ENCODE data around the gene PODN.

The PODN gene

DNA sequence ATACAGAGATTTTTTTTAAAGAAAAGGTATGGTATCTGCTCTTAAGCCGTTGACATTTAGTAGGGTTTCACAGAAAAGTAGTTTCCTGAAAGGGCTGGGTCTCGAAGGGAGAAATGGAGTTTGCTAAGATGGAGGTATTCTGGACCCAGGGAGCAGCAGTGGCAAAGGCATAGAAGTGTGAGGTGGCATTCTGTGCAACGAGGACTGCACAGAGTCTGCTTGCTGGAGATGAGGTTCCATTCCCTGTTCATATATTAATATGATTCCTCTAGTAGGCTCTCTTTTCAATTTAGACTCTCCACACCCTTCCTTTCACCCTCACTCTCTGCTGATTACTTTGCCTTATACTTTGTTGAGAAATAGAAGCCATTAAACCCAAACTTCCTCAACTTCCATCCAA lies 38.5 kb upstream of the PODN start:
- POLR2A ChIA-PET: no interaction called here
- H3K4me3 ChIP-seq (ENCODE audit: control insufficient read depth in 1 of 7, extremely low read depth in 1 of 7, insufficient read depth in 4 of 7, low read depth in 2 of 7, low read length in 6 of 7): no peak overlapping the region
- CTCF ChIA-PET: no interaction called here
- no peak overlapping the region for H3K27ac ChIP-seq (ENCODE audit: insufficient read depth in 1 of 2, low read depth in 1 of 2, low read length in 2 of 2, poor library complexity in 1 of 2, severe bottlenecking in 2 of 2)
- H3K36me3 ChIP-seq (ENCODE audit: control insufficient read depth in 4 of 4, insufficient read depth in 4 of 4, low read length in 3 of 4): peaks cover 0 to 4% (median 3%) of the 10 kb centered on the region in 4 experiments
- no peak for DNase-seq
- 100% methylated on average over 2 of the region's 3 CpGs for WGBS (ENCODE audit: insufficient coverage)
- H3K9me3 ChIP-seq (ENCODE audit: control extremely low read depth in 1 of 5, control insufficient read depth in 4 of 5, insufficient read depth in 2 of 5, low read depth in 1 of 5, low read length in 4 of 5): no peaks in the 10 kb centered on the region
- no peaks in the 10 kb centered on the region for H3K27me3 ChIP-seq (replicated peaks in 2 of 5; ENCODE audit: control insufficient read depth in 4 of 5, insufficient read depth in 5 of 5, low read length in 4 of 5)
- H3K4me1 ChIP-seq (ENCODE audit: control extremely low read depth in 1 of 4, control insufficient read depth in 4 of 4, insufficient read depth in 4 of 4, low read length in 3 of 4): no peaks in the 10 kb centered on the region

DNA sequence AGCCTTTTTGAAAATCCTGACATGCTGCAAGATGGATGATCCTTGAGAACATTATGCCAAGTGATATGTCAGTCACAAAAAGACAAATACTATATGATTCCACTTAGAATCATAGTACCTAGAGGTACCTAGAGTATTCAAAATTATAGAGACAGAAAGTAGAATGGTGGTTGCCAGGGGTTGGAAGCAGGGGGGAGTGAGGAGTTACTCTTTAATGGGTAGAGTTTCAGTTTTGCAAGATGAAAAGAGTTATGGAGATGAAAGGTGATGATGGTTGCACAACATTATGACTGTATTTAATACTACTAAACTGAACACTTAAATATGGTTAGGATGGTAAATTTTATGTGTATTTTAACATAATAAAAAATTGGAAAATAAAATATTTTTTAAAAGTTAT lies 37.9 kb upstream of the PODN start:
- Histone ChIP-seq H3K27me3 (replicated peaks in 2 of 5; ENCODE audit: control insufficient read depth in 4 of 5, insufficient read depth in 5 of 5, low read length in 4 of 5) (no peaks in the 10 kb centered on the region), H3K4me1 (ENCODE audit: control extremely low read depth in 1 of 4, control insufficient read depth in 4 of 4, insufficient read depth in 4 of 4, low read length in 3 of 4) (no peaks in the 10 kb centered on the region), H3K36me3 (ENCODE audit: control insufficient read depth in 4 of 4, insufficient read depth in 4 of 4, low read length in 3 of 4) (peaks cover 0 to 4% (median 2%) of the 10 kb centered on the region in 4 experiments), H3K4me3 (ENCODE audit: control insufficient read depth in 1 of 7, extremely low read depth in 1 of 7, insufficient read depth in 4 of 7, low read depth in 2 of 7, low read length in 6 of 7) (no peak overlapping the region), H3K27ac (ENCODE audit: insufficient read depth in 1 of 2, low read depth in 1 of 2, low read length in 2 of 2, poor library complexity in 1 of 2, severe bottlenecking in 2 of 2) (no peak overlapping the region), H3K9me3 (ENCODE audit: control extremely low read depth in 1 of 5, control insufficient read depth in 4 of 5, insufficient read depth in 2 of 5, low read depth in 1 of 5, low read length in 4 of 5) (no peaks in the 10 kb centered on the region)
- ChIA-PET CTCF (no interaction called here), POLR2A (no interaction called here)
- no peak for DNase-seq

DNA sequence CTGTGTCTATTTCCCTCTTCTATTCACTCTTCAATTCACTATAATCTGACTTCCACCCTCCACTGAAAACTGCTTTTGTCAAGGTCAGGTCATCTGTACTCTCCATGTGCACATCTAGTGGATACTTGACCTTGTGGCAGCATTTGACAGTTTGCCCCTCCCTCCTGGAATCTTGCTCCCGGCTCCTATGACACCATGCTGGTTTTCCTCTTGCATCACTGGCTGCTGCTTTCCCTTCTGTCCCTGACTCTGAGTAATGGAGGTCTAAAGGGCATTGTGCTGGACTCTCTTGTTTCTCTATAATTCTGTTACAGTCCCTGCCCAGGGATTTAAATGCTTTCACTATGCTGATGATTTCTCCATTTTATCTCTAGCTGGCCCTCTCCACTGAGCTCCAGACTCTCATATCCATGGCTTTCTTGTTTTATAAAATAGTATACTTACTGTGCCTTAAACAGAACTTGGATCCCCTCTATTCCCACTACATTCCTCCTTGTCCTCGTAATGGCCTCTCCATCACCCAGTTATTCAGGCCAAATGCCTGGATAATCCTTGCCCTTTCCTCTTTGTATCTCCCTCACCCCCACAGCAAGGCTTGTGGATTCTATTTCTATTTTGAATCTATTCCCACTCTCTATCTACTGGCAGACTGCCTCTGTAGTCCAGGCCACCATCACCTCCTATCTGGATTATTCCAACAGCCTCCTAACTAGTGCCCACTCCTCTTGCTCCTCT lies 36.8 kb upstream of the PODN start:
- ChIA-PET POLR2A (no interaction called here), CTCF (no interaction called here)
- 100% methylated on average over 2 of the region's 2 CpGs for WGBS (ENCODE audit: insufficient coverage)
- Histone ChIP-seq H3K4me1 (ENCODE audit: control extremely low read depth in 1 of 4, control insufficient read depth in 4 of 4, insufficient read depth in 4 of 4, low read length in 3 of 4) (no peaks in the 10 kb centered on the region), H3K27ac (ENCODE audit: insufficient read depth in 1 of 2, low read depth in 1 of 2, low read length in 2 of 2, poor library complexity in 1 of 2, severe bottlenecking in 2 of 2) (no peak overlapping the region), H3K36me3 (ENCODE audit: control insufficient read depth in 4 of 4, insufficient read depth in 4 of 4, low read length in 3 of 4) (peaks cover 0 to 10% (median 6%) of the 10 kb centered on the region in 4 experiments), H3K4me3 (ENCODE audit: control insufficient read depth in 1 of 7, extremely low read depth in 1 of 7, insufficient read depth in 4 of 7, low read depth in 2 of 7, low read length in 6 of 7) (no peak overlapping the region), H3K9me3 (ENCODE audit: control extremely low read depth in 1 of 5, control insufficient read depth in 4 of 5, insufficient read depth in 2 of 5, low read depth in 1 of 5, low read length in 4 of 5) (no peaks in the 10 kb centered on the region), H3K27me3 (replicated peaks in 2 of 5; ENCODE audit: control insufficient read depth in 4 of 5, insufficient read depth in 5 of 5, low read length in 4 of 5) (no peaks in the 10 kb centered on the region)
- no peak for DNase-seq

DNA sequence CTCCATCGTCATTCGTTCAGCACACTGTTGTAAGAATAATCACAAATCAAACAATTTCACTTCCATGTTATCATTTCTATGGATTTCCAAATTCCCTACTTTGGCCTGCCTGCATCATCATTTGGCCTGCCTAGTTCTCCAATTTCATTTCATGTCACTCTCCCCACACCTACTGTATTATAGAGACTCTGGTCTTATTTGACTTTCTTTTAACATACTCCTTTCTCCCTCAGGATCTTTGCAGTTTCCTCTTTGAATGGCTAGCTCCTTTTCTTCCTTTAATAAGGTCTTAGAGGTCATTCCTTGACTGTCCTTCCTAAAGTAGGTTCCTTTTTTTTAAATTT lies 36.3 kb upstream of the PODN start:
- POLR2A ChIA-PET: no interaction called here
- CTCF ChIA-PET: no interaction called here
- Histone ChIP-seq H3K27me3 (replicated peaks in 2 of 5; ENCODE audit: control insufficient read depth in 4 of 5, insufficient read depth in 5 of 5, low read length in 4 of 5) (no peaks in the 10 kb centered on the region), H3K4me3 (ENCODE audit: control insufficient read depth in 1 of 7, extremely low read depth in 1 of 7, insufficient read depth in 4 of 7, low read depth in 2 of 7, low read length in 6 of 7) (no peak overlapping the region), H3K36me3 (ENCODE audit: control insufficient read depth in 4 of 4, insufficient read depth in 4 of 4, low read length in 3 of 4) (peaks cover 0 to 10% (median 6%) of the 10 kb centered on the region in 4 experiments), H3K27ac (ENCODE audit: insufficient read depth in 1 of 2, low read depth in 1 of 2, low read length in 2 of 2, poor library complexity in 1 of 2, severe bottlenecking in 2 of 2) (no peak overlapping the region), H3K9me3 (ENCODE audit: control extremely low read depth in 1 of 5, control insufficient read depth in 4 of 5, insufficient read depth in 2 of 5, low read depth in 1 of 5, low read length in 4 of 5) (no peaks in the 10 kb centered on the region), H3K4me1 (ENCODE audit: control extremely low read depth in 1 of 4, control insufficient read depth in 4 of 4, insufficient read depth in 4 of 4, low read length in 3 of 4) (no peaks in the 10 kb centered on the region)
- 100% methylated on average over 2 of the region's 2 CpGs for WGBS (ENCODE audit: insufficient coverage)
- DNase-seq: no peak

DNA sequence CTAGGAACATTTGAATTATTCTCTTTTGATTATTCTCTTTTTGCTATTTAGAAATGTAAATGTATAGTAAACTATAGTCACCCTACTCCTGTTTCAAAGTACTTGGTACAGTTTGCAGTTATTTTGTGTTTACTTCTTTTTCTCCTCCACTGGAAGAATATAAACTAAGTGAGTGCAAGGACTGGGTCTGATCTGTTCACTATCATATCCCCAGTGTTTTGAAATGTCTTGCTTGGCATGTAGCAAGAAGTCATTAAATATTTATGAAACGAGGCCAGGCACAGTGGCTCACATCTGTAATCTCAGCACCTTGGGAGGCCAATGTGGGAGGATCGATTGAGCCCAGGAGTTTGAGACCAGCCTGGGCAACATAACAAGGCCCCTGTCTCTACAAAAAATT lies 35.8 kb upstream of the PODN start:
- no peaks in the 10 kb centered on the region for H3K27me3 ChIP-seq (replicated peaks in 2 of 5; ENCODE audit: control insufficient read depth in 4 of 5, insufficient read depth in 5 of 5, low read length in 4 of 5)
- ChIA-PET CTCF (interaction anchor here (1.2 kb wide), 1 partner anchor 11 kb away, joined by 3 read pairs; no protein-coding TSS in a partner anchor), POLR2A (no interaction called here)
- H3K4me3 ChIP-seq (ENCODE audit: control insufficient read depth in 1 of 7, extremely low read depth in 1 of 7, insufficient read depth in 4 of 7, low read depth in 2 of 7, low read length in 6 of 7): no peak overlapping the region
- WGBS (ENCODE audit: insufficient coverage): 100% methylated on average over 2 of the region's 2 CpGs
- H3K36me3 ChIP-seq (ENCODE audit: control insufficient read depth in 4 of 4, insufficient read depth in 4 of 4, low read length in 3 of 4): peaks cover under 1 to 10% (median 6%) of the 10 kb centered on the region in 4 experiments
- no peaks in the 10 kb centered on the region for H3K4me1 ChIP-seq (ENCODE audit: control extremely low read depth in 1 of 4, control insufficient read depth in 4 of 4, insufficient read depth in 4 of 4, low read length in 3 of 4)
- DNase-seq: no peak
- no peak overlapping the region for H3K27ac ChIP-seq (ENCODE audit: insufficient read depth in 1 of 2, low read depth in 1 of 2, low read length in 2 of 2, poor library complexity in 1 of 2, severe bottlenecking in 2 of 2)
- no peaks in the 10 kb centered on the region for H3K9me3 ChIP-seq (ENCODE audit: control extremely low read depth in 1 of 5, control insufficient read depth in 4 of 5, insufficient read depth in 2 of 5, low read depth in 1 of 5, low read length in 4 of 5)

DNA sequence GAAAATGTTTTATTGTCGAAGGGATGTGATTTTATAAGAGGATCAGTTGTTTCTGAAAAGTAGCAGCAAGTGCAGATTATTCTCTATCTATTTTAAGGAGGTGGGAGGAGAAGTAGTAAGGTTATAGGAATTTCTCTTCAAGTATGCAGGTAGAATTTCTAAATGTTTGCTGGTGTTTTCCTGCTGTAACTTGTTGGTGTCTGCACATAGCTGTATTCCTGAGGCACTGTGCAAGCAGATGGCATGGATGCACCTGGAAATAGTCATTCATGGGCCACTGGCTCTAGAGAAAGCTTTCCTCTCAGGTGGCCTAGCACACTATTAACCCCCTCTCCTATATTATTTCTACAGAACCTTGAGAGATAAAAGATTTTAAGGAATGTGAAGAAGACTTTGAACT lies 30.3 kb upstream of the PODN start:
- WGBS (ENCODE audit: insufficient coverage): no CpG with 5 or more reads among the region's 1 CpG

DNA sequence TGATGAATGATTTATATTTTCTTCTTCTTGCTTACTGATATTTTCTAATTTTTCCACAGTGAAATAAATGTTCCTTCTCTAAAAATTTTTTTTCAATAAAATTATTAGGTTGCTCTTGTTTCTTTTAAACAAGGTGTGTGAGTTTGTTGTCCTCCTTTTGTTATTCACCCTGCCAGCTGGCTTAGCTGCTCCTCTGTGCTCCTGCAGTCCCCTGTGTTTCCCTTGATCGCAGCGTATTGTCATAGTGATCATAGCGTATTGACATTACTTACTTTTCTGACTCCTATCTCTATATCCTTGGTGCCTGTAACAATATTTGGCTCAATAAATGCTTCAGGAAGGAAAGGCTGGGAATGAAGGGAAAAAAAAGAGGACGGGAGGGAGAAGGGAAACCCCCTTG lies 24.9 kb upstream of the PODN start:
- H3K4me3 ChIP-seq (ENCODE audit: control insufficient read depth in 1 of 7, extremely low read depth in 1 of 7, insufficient read depth in 4 of 7, low read depth in 2 of 7, low read length in 6 of 7): no peak overlapping the region
- no peaks in the 10 kb centered on the region for H3K4me1 ChIP-seq (ENCODE audit: control extremely low read depth in 1 of 4, control insufficient read depth in 4 of 4, insufficient read depth in 4 of 4, low read length in 3 of 4)
- H3K27me3 ChIP-seq (replicated peaks in 2 of 5; ENCODE audit: control insufficient read depth in 4 of 5, insufficient read depth in 5 of 5, low read length in 4 of 5): no peaks in the 10 kb centered on the region
- CTCF ChIA-PET: no interaction called here
- no peak overlapping the region for H3K27ac ChIP-seq (ENCODE audit: insufficient read depth in 1 of 2, low read depth in 1 of 2, low read length in 2 of 2, poor library complexity in 1 of 2, severe bottlenecking in 2 of 2)
- no peaks in the 10 kb centered on the region for H3K9me3 ChIP-seq (ENCODE audit: control extremely low read depth in 1 of 5, control insufficient read depth in 4 of 5, insufficient read depth in 2 of 5, low read depth in 1 of 5, low read length in 4 of 5)
- DNase-seq: no peak
- no CpG with 5 or more reads among the region's 4 CpGs for WGBS (ENCODE audit: insufficient coverage)
- peaks cover 11 to 21% (median 17%) of the 10 kb centered on the region in 4 experiments for H3K36me3 ChIP-seq (ENCODE audit: control insufficient read depth in 4 of 4, insufficient read depth in 4 of 4, low read length in 3 of 4)
- POLR2A ChIA-PET: no interaction called here

More for the DNA sequence above, 30.3 kb upstream of the PODN start:
- Histone ChIP-seq H3K36me3 (ENCODE audit: control insufficient read depth in 4 of 4, insufficient read depth in 4 of 4, low read length in 3 of 4) (peaks cover 12 to 15% (median 12%) of the 10 kb centered on the region in 4 experiments), H3K4me3 (ENCODE audit: control insufficient read depth in 1 of 7, extremely low read depth in 1 of 7, insufficient read depth in 4 of 7, low read depth in 2 of 7, low read length in 6 of 7) (no peak overlapping the region), H3K9me3 (ENCODE audit: control extremely low read depth in 1 of 5, control insufficient read depth in 4 of 5, insufficient read depth in 2 of 5, low read depth in 1 of 5, low read length in 4 of 5) (no peaks in the 10 kb centered on the region), H3K4me1 (ENCODE audit: control extremely low read depth in 1 of 4, control insufficient read depth in 4 of 4, insufficient read depth in 4 of 4, low read length in 3 of 4) (no peaks in the 10 kb centered on the region), H3K27me3 (replicated peaks in 2 of 5; ENCODE audit: control insufficient read depth in 4 of 5, insufficient read depth in 5 of 5, low read length in 4 of 5) (no peaks in the 10 kb centered on the region), H3K27ac (ENCODE audit: insufficient read depth in 1 of 2, low read depth in 1 of 2, low read length in 2 of 2, poor library complexity in 1 of 2, severe bottlenecking in 2 of 2) (no peak overlapping the region)
- POLR2A ChIA-PET: no interaction called here
- no peak for DNase-seq
- CTCF ChIA-PET: no interaction called here

Measured in common myeloid progenitor, CD34-positive (primary cell).